ENCODE measurements around the gene ECM2.

The ECM2 gene

GRCh38 chr9:92527291-92527828 is 8.4 kb downstream of the ECM2 start:
- no peak for DNase-seq

- no peak for DNase-seq
Observed at GRCh38 chr9:92525306-92525705, 10.5 kb downstream of the ECM2 start.

DNA sequence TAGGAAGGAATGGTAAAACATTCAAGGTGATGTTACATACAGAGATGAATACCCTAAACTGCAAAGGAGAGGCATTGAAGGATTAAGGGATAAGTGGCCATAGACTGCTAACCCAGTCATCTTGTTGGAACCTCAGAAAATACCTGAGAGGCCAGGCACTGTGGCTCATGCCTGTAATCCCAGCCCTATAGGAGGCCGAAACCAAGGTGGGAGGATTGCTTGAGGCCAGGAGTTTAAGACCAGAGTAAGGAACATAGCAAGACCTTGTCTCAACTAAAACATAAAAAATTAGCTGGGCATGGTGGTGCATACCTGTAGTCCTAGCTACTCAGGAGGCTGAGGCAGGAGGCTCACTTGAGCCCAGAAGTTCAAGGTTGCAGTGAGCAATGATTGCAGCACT is 10.9 kb downstream of the ECM2 start:
- DNase-seq = no peak

DNA sequence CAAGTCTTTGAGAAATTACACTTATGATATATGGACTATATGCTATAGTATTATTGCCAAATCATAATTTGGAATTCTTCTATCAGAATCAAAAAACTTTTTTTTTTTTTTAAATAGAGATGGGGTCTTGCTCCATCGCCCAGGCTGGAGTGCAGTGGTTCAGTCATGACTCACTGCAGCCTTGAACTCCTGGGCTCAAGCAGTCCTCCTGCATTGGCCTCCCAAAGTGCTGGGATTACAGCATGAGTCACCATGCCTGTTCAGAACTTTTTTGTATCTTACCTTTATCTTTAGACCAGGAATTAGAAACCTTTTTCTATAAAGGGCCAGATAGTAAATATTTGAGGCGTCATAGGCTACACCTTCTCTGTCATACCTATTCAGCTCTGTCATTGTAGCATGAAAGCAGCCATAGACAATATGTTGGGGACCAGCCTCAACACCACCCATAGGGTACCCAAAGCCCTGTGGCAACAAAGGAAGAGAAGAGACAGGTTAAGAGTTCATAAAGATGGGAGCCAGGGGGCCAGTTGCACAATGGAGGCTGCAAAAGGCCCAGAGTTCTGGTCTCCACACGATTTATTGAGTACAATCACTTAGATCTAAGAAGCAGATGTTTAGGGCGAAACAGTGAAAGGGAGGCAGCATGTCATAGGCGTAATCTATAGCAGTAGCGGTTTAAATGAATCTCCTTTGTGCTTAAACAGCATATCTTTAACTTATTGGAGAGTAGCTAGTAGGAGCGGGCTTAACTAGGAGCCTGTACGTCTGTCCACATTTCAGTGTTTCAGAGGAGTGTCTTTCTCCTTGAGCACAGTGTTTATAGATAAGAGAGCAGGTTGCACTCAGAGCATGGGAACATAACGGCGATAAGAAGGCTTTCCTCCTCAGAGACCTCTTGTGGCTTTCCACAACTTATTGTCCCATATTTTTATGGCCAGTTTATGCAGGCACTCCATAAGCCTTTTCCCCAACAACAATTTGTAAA is 12.5 kb downstream of the ECM2 start:
- no peak for DNase-seq

- DNase-seq = no peak
Observed at GRCh38 chr9:92520837-92521236, 15.0 kb downstream of the ECM2 start.

GRCh38 chr9:92518199-92518598 is 17.6 kb downstream of the ECM2 start:
- DNase-seq = no peak

DNA sequence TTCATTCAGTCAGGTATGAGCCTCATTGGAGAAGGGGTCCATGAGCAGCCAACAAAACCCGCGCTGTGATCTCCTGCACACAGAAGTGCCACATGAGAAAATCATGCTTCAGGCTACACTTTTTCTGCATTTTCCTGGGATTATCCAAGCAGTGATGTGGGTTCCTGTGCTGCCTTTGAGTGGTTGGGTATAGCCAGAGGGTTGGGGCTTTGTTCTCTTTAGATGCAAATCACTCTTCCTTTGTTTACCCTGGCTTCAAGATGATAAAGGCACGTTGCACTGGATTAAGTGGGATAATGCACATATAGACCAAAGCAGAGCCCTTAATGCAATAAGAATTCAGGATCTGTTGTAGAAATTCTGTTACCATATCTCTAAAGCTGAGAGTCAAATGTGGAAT is 18.7 kb downstream of the ECM2 start:
- no peak for DNase-seq

- DNase-seq = no peak
Observed at GRCh38 chr9:92516521-92516920, 19.3 kb downstream of the ECM2 start.

GRCh38 chr9:92514635-92515034 is 21.2 kb downstream of the ECM2 start:
- DNase-seq = no peak

DNA sequence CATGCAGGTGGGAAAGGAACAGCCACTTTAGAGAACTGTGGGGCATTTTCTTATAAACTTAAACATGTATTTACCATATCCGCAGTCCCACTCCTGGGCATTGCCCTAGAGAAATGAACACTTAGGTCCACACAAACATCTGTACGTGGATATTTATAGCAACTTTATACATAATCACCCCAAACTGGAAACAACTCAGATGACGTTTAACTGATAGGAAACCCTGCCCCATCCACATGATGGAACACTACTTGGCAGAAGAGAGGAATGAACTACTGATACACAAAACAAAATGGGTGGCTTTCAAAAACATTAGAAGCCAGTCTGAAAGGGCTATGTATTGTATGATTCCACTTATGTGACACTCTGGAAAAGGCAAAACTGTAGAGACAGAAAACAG is 22.4 kb downstream of the ECM2 start:
- DNase-seq = no peak

GRCh38 chr9:92512622-92513021 is 23.2 kb downstream of the ECM2 start:
- no peak for DNase-seq

DNA sequence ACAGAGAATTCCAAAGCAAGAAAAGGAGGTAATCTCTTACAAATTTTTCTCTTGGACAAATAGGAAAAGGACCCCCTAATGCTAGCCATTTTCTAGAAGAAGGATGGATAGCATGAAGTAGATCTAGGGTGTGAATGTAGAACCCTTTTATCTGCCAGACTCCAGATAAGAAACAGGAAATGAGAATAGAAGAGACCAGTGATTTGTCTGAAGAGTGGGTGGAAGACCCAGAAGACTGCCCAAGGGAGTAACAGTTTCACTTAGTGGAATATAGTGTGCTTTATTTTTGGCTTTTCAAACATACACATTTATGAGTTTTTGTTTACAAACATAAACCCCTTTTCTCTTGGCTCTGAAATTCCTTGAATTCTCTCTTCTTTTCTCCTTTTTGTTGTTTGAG is 25.0 kb downstream of the ECM2 start:
- DNase-seq = no peak

- DNase-seq = no peak
Observed at GRCh38 chr9:92509050-92509449, 26.7 kb downstream of the ECM2 start.

- no peak for DNase-seq
Observed at GRCh38 chr9:92508018-92508820, 27.6 kb downstream of the ECM2 start.

- DNase-seq = no peak
Observed at GRCh38 chr9:92507496-92507895, 28.3 kb downstream of the ECM2 start.

GRCh38 chr9:92507005-92507404 is 28.8 kb downstream of the ECM2 start:
- no peak for DNase-seq

- DNase-seq = no peak
Observed at GRCh38 chr9:92506184-92506857, 29.5 kb downstream of the ECM2 start.

DNA sequence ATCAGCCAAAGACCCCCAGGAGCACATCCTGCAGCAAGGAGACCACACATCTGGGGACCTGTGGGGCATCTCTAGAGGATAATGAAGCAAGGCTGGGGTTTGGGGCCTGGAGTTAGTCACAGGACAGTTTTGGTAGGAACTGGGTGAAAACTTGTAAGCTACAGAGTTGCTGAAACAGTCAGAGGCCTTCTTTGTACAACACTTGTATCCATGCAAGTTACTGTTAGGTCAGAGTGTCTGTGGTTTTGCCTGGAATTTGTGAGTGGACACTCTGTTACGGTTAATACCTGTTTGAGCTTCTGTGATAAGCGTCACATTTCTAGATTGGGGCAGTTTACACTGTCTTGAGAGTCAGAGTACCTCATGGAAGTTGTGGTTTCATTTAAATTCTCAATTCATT is 30.9 kb downstream of the ECM2 start:
- DNase-seq = no peak

GRCh38 chr9:92503156-92503555 is 32.6 kb downstream of the ECM2 start:
- no peak for DNase-seq

GRCh38 chr9:92501671-92502393 is 34.0 kb downstream of the ECM2 start:
- no peak for DNase-seq

DNA sequence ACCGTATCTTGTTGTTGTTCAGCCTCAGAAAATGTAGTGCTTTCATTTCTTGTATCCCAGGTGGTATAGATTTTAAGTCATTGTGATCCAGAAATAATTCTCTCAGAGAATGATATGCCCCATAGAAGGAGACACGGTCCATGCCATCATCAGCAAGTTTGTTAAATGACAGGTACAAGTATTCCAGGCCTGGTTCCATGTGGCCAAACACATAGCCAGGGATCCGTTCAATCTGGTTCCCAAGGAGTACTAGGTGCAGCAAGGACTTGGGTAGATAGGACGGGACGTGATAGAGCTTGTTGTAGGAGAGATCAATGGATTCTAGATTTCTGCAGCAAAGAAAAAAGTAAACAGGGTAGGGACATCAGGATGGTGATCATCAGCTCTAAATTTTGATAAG is 35.1 kb downstream of the ECM2 start:
- no peak for DNase-seq

GRCh38 chr9:92499701-92500100 is 36.1 kb downstream of the ECM2 start:
- DNase-seq = no peak

Measured in NCI-H526 treated with DMSO at 0.1 percent for 48 hours (cell line).